Heart right ventricle (tissue), 16 donors: ENCODE results near the gene AOAH. TPM values are rescaled to one million over a fixed set of nuclear protein-coding genes. Genes with fewer than 3 reads are reported as not detected.

Experiments
- ATAC-seq, 8 donors: fragments of 200-7000 bp; cut with Tn5 transposase; one replicate each; pipeline ENCODE4 v1.9.1; 2020; ENCODE audit warnings: mild to moderate bottlenecking in 8 of 8, moderate library complexity in 8 of 8, moderate number of reproducible peaks in 1 of 8
- DNase-seq, 2 donors: peaks; one replicate each; pipeline ENCODE4 v3.0.0-alpha.2; 2020
- H3K27ac ChIP-seq, 10 donors: fragments of 200-600 bp; sonication (generic) in 2 of 10; one replicate each; pipeline versions ENCODE4 v1.5.0 to v1.8.0; 2020 to 2022; ENCODE audit warnings: mild to moderate bottlenecking in 3 of 10
- H3K27me3 ChIP-seq, 7 donors: fragments of 200-600 bp; one replicate each; pipeline ENCODE4 v1.8.0; 2021 to 2022; ENCODE audit warnings: mild to moderate bottlenecking in 2 of 7
- H3K36me3 ChIP-seq, 9 donors: fragments of 200-600 bp; sonication (generic) in 1 of 9; one replicate each; pipeline versions ENCODE4 v1.5.0 to v1.8.0; 2020 to 2022; ENCODE audit warnings: mild to moderate bottlenecking in 2 of 9
- H3K4me1 ChIP-seq, 9 donors: fragments of 200-600 bp; sonication (generic) in 1 of 9; one replicate each; pipeline versions ENCODE4 v1.5.0 to v1.8.0; 2020 to 2022; ENCODE audit warnings: mild to moderate bottlenecking in 4 of 9
- H3K4me3 ChIP-seq, 10 donors: fragments of 200-600 bp; sonication (generic) in 2 of 10; one replicate each; pipeline versions ENCODE4 v1.5.0 to v1.8.0; 2020 to 2022; ENCODE audit warnings: mild to moderate bottlenecking in 7 of 10, moderate library complexity in 2 of 10
- H3K9me3 ChIP-seq, 11 donors: fragments of 200-600 bp in 10 of 11; sonication (generic) in 2 of 11; one replicate each; pipeline versions ENCODE4 v1.5.0 to v1.8.0; 2013 to 2022; ENCODE audit warnings: mild to moderate bottlenecking in 2 of 11, control low read depth in 1 of 11, moderate library complexity in 1 of 11
- CTCF ChIP-seq, 9 donors: fragments of 200-600 bp; sonication (generic) in 2 of 9; IDR thresholded peaks; one replicate each; pipeline versions ENCODE4 v1.5.0 to v1.8.0; 2021 to 2022; ENCODE audit warnings: antibody characterized with exemption in 9 of 9, mild to moderate bottlenecking in 5 of 9, moderate library complexity in 1 of 9
- WGBS, 2 donors: extraction: QIAGEN DNeasy Blood & Tissue Kit; methylation state at CpG; one replicate each; pipeline ENCODE4 v1.1.7; 2013; ENCODE audit warnings: inconsistent platforms in 1 of 2; 5-methylcytosine and 5-hydroxymethylcytosine counted together
- intact Hi-C, 10 donors: fragments of 100-400 bp; cut with DNase I; formaldehyde crosslinking; loops; one replicate each; pipeline versions ENCODE4 v1.11.1 to v1.14.2; 2022
- polyA plus RNA-seq, 2 donors: library from polyadenylated mRNA; stranded (reverse); fragments of 200-250 nt; gene quantifications; one replicate each; pipeline ENCODE4 v1.2.3, GENCODE V29; 2013
- total RNA-seq, 10 donors: library from RNA; stranded (reverse); fragmentation: NEBNext Ultra II Directional in 3 of 10; extraction: Animal tissue kit (Norgen Biotek cat#: 25700) in 3 of 10; gene quantifications; one replicate each; pipeline versions ENCODE4 v1.2.1 to v1.2.4, GENCODE V29; 2021 to 2023
- donor health status: Arrhythmogenic right ventricular cardiomyopathy.
- donor health status: ischemic (EF 13 %, LVEDD 7.1; RV severe dilation, severe dysfunction).
- donor health status: healthy with polysubstance abuse.
- donor health status: DM: no; HTN: yes; CAD: no.
- donor health status: DM: no; HTN: no; CAD: no.
- donor health status: ischemic (EF 25% LVEDD 6.9; RV normal size, moderate dysfunction).
- donor health status: ischemic (EF 25% LVEDD 5.7; RV mildly dilated, moderate dysfunction).
- donor health status: healthy.
- donor health status: DM: yes; HTN: yes; CAD: no.
- donor health status: Ischemic cardiomyopathy.
- donor health status: ischemic (EF 35%, LVEDD 5.7; RV mildly dilated, moderate dysfunction).
- donor health status: nonischemic (EF 11% LVEDD 7.7; RV severe dilation, severe dysfunction).
- donor health status: DM: yes; HTN: yes; CAD: no.
- donor health status: PGD.
- donor health status: ischemic (EF 29% LVEDD 5.4; RV normal size, mild dysfunction).
- donor health status: nonischemic (EF 23%, LVEDD 6.1; RV moderate dilation, normal function).

Gene AOAH
- total and polyA plus RNA-seq, 12 donors = 0.70 to 19.5 (median 1.6) TPM

GRCh38 chr7:36642010-36642409, 82.3 kb downstream of the AOAH start:
- Histone ChIP-seq H3K4me1 (peaks cover 0 to 3% (median 0%) of the 10 kb centered on the region in 9 donors), H3K9me3 (no peaks in the 10 kb centered on the region), H3K27ac (no peak overlapping the region), H3K4me3 (no peak overlapping the region), H3K27me3 (no peaks in the 10 kb centered on the region), H3K36me3 (peaks cover 0 to 9% (median 0%) of the 10 kb centered on the region in 9 donors)
- WGBS, 2 donors = 94 to 96% methylated on average over 3 of the region's 3 CpGs
- intact Hi-C loops = no loop called here
- ATAC-seq (no peak), DNase-seq (no peak)
- TF ChIP-seq CTCF (IDR thresholded peaks at IDR 0.05) = no peak

- H3K4me1 ChIP-seq = peaks cover 0 to 3% (median 0%) of the 10 kb centered on the region in 9 donors
- no peaks in the 10 kb centered on the region for H3K27me3 ChIP-seq
- no peak for TF ChIP-seq CTCF (IDR thresholded peaks at IDR 0.05)
- H3K36me3 ChIP-seq = peaks cover 0 to 23% (median 0%) of the 10 kb centered on the region in 9 donors
- intact Hi-C loops = no loop called here
- DNase-seq (no peak), ATAC-seq (no peak)
- WGBS, 2 donors = 67 to 82% methylated on average over 4 of the region's 4 CpGs
- no peak overlapping the region for H3K4me3 ChIP-seq
- no peaks in the 10 kb centered on the region for H3K9me3 ChIP-seq
- H3K27ac ChIP-seq = peak overlapping the region in 1 of 10 donors; percentile 44
Measured at GRCh38 chr7:36640682-36641081, 83.6 kb downstream of the AOAH start.

GRCh38 chr7:36639826-36640225, 84.5 kb downstream of the AOAH start:
- ATAC-seq = peak in 1 of 8 donors; percentile 33
- WGBS, 2 donors = 61 to 66% methylated on average over 8 of the region's 8 CpGs

GRCh38 chr7:36638586-36639263, 85.6 kb downstream of the AOAH start:
- 89 to 96% methylated on average over 3 of the region's 3 CpGs for WGBS, 2 donors
- intact Hi-C loops = no loop called here
- ATAC-seq = no peak

More at GRCh38 chr7:36639826-36640225, 84.5 kb downstream of the AOAH start:
- Histone ChIP-seq H3K9me3 (no peaks in the 10 kb centered on the region), H3K27me3 (no peaks in the 10 kb centered on the region), H3K36me3 (peaks cover 0 to 29% (median 0%) of the 10 kb centered on the region in 9 donors), H3K4me1 (peaks cover 0 to 3% (median 0%) of the 10 kb centered on the region in 9 donors), H3K27ac (peak overlapping the region in 1 of 10 donors; percentile 36), H3K4me3 (no peak overlapping the region)
- DNase-seq = no peak
- TF ChIP-seq CTCF (IDR thresholded peaks at IDR 0.05) = no peak
- intact Hi-C loops = no loop called here

More at GRCh38 chr7:36638586-36639263, 85.6 kb downstream of the AOAH start:
- Histone ChIP-seq H3K4me3 (no peak overlapping the region), H3K36me3 (peaks cover 0 to 39% (median 0%) of the 10 kb centered on the region in 9 donors), H3K27ac (peak overlapping the region in 1 of 10 donors; percentile 36), H3K27me3 (no peaks in the 10 kb centered on the region), H3K4me1 (peaks cover 0 to 3% (median 0%) of the 10 kb centered on the region in 9 donors), H3K9me3 (no peaks in the 10 kb centered on the region)
- TF ChIP-seq CTCF (IDR thresholded peaks at IDR 0.05) = no peak
- no peak for DNase-seq
